PC-9 (cell line): ENCODE data around the gene CACNA1G. TPM values are rescaled to one million over a fixed set of nuclear protein-coding genes. Genes with fewer than 3 reads are reported as not detected.

ENCODE experiments used
- BruUV-seq: library from RNA; stranded (reverse); fragments of 400-500 nt; replicated peaks from 2 replicates; lab custom pipeline; 2021; lab: Mats Ljungman, UMichigan
- CTCF ChIA-PET: fragments of 300-600 bp; sonication (Branson Sonifier 250); formaldehyde crosslinking; loops from one replicate; lab custom pipeline; 2022; ENCODE audit warnings: antibody characterized with exemption; lab: Charles Lee
- POLR2A ChIA-PET: fragments of 300-600 bp; sonication (Branson Sonifier 250); formaldehyde crosslinking; loops from one replicate; lab custom pipeline; 2022; ENCODE audit warnings: antibody characterized with exemption; ENCODE audit not compliant: unreplicated experiment; lab: Charles Lee
- DNase-seq, 2 experiments: peaks; one replicate each; pipeline versions ENCODE4 v3.0.0 to v3.0.0-alpha.2; 2015 to 2022; ENCODE audit warnings: mixed read lengths in 1 of 2
- H2AFZ ChIP-seq: fragments of 200-600 bp; sonication (generic); 2 replicates; pipeline ENCODE4 v1.8.1; 2017; ENCODE audit warnings: antibody characterized with exemption
- H3F3A ChIP-seq: fragments of 200-600 bp; sonication (generic); 2 replicates; pipeline ENCODE4 v1.8.1; 2017; ENCODE audit warnings: antibody characterized with exemption, mild to moderate bottlenecking, low read depth; ENCODE audit not compliant: insufficient read depth
- H3K27ac ChIP-seq: fragments of 200-600 bp; sonication (generic); 2 replicates; pipeline ENCODE4 v1.6.1; 2016; ENCODE audit warnings: mixed run types
- H3K27me3 ChIP-seq: fragments of 200-600 bp; sonication (generic); 2 replicates; pipeline ENCODE4 v1.6.1; 2016; ENCODE audit warnings: low read depth, mixed run types; ENCODE audit not compliant: insufficient read depth
- H3K36me3 ChIP-seq: fragments of 200-600 bp; sonication (generic); 2 replicates; pipeline ENCODE4 v1.6.1; 2016; ENCODE audit warnings: low read depth, mixed run types
- H3K4me1 ChIP-seq: fragments of 200-600 bp; sonication (generic); replicated peaks from 2 replicates; pipeline ENCODE4 v1.6.1; 2016; ENCODE audit warnings: mixed run types; ENCODE audit not compliant: insufficient read depth
- H3K4me2 ChIP-seq: fragments of 200-600 bp; sonication (generic); 2 replicates; pipeline ENCODE4 v1.6.1; 2017; ENCODE audit warnings: mixed run types
- H3K4me3 ChIP-seq: fragments of 200-600 bp; sonication (generic); 2 replicates; pipeline ENCODE4 v1.6.1; 2016; ENCODE audit warnings: mixed run types
- H3K79me2 ChIP-seq: fragments of 200-600 bp; sonication (generic); 2 replicates; pipeline ENCODE4 v1.6.1; 2017; ENCODE audit warnings: low read depth, mixed run types
- H3K9me2 ChIP-seq: fragments of 200-600 bp; sonication (generic); 2 replicates; pipeline ENCODE4 v1.8.1; 2017; ENCODE audit warnings: mild to moderate bottlenecking; ENCODE audit not compliant: insufficient read depth
- H3K9me3 ChIP-seq: fragments of 200-600 bp; sonication (generic); 2 replicates; pipeline ENCODE4 v1.8.1; 2016; ENCODE audit warnings: low read depth; ENCODE audit not compliant: insufficient read depth
- H4K20me1 ChIP-seq: fragments of 200-600 bp; sonication (generic); 2 replicates; pipeline ENCODE4 v1.8.1; 2017; ENCODE audit not compliant: insufficient read depth
- EZH2 ChIP-seq: fragments of 200-600 bp; sonication (generic); IDR thresholded peaks from 2 replicates; pipeline ENCODE4 v1.8.0; 2017; ENCODE audit warnings: antibody characterized with exemption, low read depth
- intact Hi-C: fragments of 100-400 bp; cut with micrococcal nuclease; formaldehyde crosslinking; loops from one replicate; pipeline ENCODE4 v1.10.0; 2022; ENCODE audit not compliant: unreplicated experiment
- total RNA-seq: library from RNA; stranded (reverse); gene quantifications from 2 replicates; pipeline ENCODE4 v1.2.3, GENCODE V29; 2021
- TF ChIP-seq, protein P1 (sequence below): fragments of 200-600 bp; sonication (generic); conservative IDR thresholded peaks from 2 replicates; pipeline ENCODE4 v1.6.1; 2017; ENCODE audit warnings: mixed run types, antibody characterized with exemption, mild to moderate bottlenecking, moderate library complexity

CACNA1G gene
- total RNA-seq, 1 experiment from 2014 or later: 0.46 TPM

DNA sequence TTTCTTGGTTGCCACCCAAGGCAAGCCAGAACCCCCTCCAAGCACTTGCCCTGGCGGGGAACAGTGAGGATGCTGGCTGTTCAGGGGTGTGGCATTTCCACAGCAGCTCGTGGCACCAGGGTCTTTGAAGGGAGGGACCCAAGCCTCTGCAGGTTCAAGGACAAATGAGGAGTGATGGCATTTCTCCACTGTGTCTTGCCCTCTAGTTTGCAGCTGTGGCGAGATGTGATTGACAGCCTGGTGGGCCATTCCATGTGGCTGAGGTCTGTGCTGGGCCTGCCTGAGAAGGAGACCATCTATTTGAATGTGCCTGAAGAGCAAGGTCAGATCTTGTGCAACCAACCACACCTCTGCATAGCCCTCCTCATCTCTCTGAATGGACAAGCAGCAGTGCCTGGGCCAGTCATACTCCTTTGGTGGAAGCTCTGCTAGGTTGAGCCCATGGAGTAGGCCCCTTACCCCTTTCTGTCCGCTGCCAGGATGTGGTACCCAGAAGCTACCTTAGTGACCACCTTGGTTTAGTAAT, 32.5 kb upstream of the CACNA1G start:
- no peak overlapping the region for H3K4me2 ChIP-seq
- BruUV-seq: no TSS peak
- no peak for TF ChIP-seq EZH2
- TF ChIP-seq, protein P1, sequence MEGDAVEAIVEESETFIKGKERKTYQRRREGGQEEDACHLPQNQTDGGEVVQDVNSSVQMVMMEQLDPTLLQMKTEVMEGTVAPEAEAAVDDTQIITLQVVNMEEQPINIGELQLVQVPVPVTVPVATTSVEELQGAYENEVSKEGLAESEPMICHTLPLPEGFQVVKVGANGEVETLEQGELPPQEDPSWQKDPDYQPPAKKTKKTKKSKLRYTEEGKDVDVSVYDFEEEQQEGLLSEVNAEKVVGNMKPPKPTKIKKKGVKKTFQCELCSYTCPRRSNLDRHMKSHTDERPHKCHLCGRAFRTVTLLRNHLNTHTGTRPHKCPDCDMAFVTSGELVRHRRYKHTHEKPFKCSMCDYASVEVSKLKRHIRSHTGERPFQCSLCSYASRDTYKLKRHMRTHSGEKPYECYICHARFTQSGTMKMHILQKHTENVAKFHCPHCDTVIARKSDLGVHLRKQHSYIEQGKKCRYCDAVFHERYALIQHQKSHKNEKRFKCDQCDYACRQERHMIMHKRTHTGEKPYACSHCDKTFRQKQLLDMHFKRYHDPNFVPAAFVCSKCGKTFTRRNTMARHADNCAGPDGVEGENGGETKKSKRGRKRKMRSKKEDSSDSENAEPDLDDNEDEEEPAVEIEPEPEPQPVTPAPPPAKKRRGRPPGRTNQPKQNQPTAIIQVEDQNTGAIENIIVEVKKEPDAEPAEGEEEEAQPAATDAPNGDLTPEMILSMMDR: no peak
- peaks cover 10% of the 10 kb centered on the region for H3K79me2 ChIP-seq
- no peaks in the 10 kb centered on the region for H3K27me3 ChIP-seq
- ChIA-PET CTCF (interaction anchor here (0.7 kb wide), 1 partner anchor 166 kb away, joined by 20 read pairs; no protein-coding TSS in a partner anchor), POLR2A (no interaction called here)
- no peaks in the 10 kb centered on the region for H3K9me2 ChIP-seq
- no peaks in the 10 kb centered on the region for H3K9me3 ChIP-seq
- DNase-seq: no peak
- no peak overlapping the region for H3K27ac ChIP-seq
- H3K36me3 ChIP-seq: no peaks in the 10 kb centered on the region
- H4K20me1 ChIP-seq: no peaks in the 10 kb centered on the region
- intact Hi-C loops: no loop called here
- H3K4me1 ChIP-seq: peaks cover 20% of the 10 kb centered on the region
- peaks cover 12% of the 10 kb centered on the region; the same call in 1 of the 2 replicates for H3F3A ChIP-seq
- no peak overlapping the region for H2AFZ ChIP-seq
- H3K4me3 ChIP-seq: no peak overlapping the region

DNA sequence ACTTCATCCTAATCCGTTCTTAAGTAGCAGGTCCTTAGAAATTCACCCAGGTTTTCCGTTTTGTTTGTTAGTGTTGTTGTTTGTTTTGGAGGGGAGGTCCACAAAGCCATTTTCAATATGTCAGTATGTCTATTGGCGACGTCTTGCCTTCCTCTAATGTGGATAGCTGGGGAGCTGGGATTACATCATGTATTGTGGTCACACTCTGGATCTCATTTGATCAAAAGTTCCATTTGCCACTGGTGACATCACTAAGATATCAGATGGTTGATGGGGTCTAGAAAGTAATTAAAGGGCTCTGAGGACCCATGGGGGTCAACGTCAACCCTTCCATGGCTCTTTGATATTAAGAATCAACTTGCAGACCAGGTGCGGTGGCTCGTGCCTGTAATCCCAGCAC, 30.7 kb upstream of the CACNA1G start:
- peaks cover 22% of the 10 kb centered on the region for H3K79me2 ChIP-seq
- no peak overlapping the region for H3K4me2 ChIP-seq
- H3F3A ChIP-seq: peaks cover 21% of the 10 kb centered on the region
- intact Hi-C loops: no loop called here
- no peaks in the 10 kb centered on the region for H3K27me3 ChIP-seq
- H3K4me3 ChIP-seq: no peak overlapping the region
- no peak overlapping the region for H3K27ac ChIP-seq
- H3K4me1 ChIP-seq: peaks cover 38% of the 10 kb centered on the region
- BruUV-seq: no TSS peak
- H3K36me3 ChIP-seq: no peaks in the 10 kb centered on the region
- H2AFZ ChIP-seq: no peak overlapping the region
- ChIA-PET CTCF (interaction anchor here (0.6 kb wide), 1 partner anchor 26 kb away, joined by 3 read pairs; no protein-coding TSS in a partner anchor), POLR2A (no interaction called here)
- no peak for DNase-seq
- H3K9me3 ChIP-seq: no peaks in the 10 kb centered on the region
- no peak for TF ChIP-seq EZH2
- TF ChIP-seq, protein P1: no peak
- H3K9me2 ChIP-seq: no peaks in the 10 kb centered on the region
- no peaks in the 10 kb centered on the region for H4K20me1 ChIP-seq

DNA sequence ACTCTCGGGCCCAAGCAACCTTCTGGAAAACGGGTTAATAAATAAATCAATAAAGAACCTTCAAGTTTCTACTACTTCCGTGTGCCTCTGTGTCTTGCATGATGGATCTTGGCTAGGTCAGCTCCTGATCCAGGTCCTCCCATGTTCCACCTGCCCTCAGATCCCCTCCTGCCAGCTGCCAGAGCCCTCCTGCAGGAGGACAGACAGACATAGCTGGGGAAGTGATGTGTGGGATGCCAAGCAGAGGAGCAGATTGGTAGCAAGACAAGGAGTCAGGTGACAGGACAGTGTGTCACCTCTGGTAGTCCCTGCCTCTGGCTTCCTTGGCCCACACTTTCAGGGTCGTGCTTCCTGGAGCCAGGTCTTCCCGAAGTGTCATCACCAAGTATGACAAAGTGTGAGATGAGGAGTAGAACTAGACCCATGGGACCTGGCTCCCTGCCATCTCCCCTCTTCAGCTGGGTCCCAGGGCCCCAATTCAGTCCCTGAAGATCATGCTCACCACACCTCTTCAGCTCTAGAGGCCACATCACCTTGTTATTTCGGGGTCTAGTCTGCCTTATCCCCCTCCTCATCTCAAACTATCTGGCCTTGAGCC, 29.0 kb upstream of the CACNA1G start:
- Histone ChIP-seq H3K36me3 (no peaks in the 10 kb centered on the region), H2AFZ (no peak overlapping the region), H3K4me1 (peaks cover 42% of the 10 kb centered on the region), H3F3A (peaks cover 21% of the 10 kb centered on the region), H3K27me3 (no peaks in the 10 kb centered on the region), H3K4me2 (peak overlapping the region; percentile 80), H3K9me3 (no peaks in the 10 kb centered on the region), H3K4me3 (no peak overlapping the region), H3K79me2 (peaks cover 35% of the 10 kb centered on the region), H3K27ac (no peak overlapping the region), H4K20me1 (no peaks in the 10 kb centered on the region; the same call in 1 of the 2 replicates), H3K9me2 (no peaks in the 10 kb centered on the region)
- POLR2A ChIA-PET: no interaction called here
- CTCF ChIA-PET: no interaction called here
- TF ChIP-seq, protein P1: no peak
- TF ChIP-seq EZH2: no peak
- intact Hi-C loops: loop anchor here (2.0 kb wide), 1 partner anchor 21 kb away; no protein-coding TSS in a partner anchor
- no peak for DNase-seq
- no TSS peak for BruUV-seq
